Right lobe of liver (tissue), 6 donors: ENCODE measurements around the gene ERI3. TPM values are rescaled to one million over a fixed set of nuclear protein-coding genes. Genes with fewer than 3 reads are reported as not detected.

Experiments
- ATAC-seq, 4 donors: fragments of 200-7000 bp; cut with Tn5 transposase; one replicate each; pipeline ENCODE4 v1.9.1; 2020; ENCODE audit warnings: mild to moderate bottlenecking in 4 of 4, moderate library complexity in 4 of 4
- DNase-seq, 3 donors: peaks; one replicate each; pipeline ENCODE4 v3.0.0-alpha.2; 2020
- H3K27ac ChIP-seq, 3 donors: fragments of 200-600 bp; one replicate each; pipeline ENCODE4 v1.8.0; 2022
- H3K27me3 ChIP-seq, 2 donors: fragments of 200-600 bp; one replicate each; pipeline ENCODE4 v1.8.0; 2022
- H3K36me3 ChIP-seq, 4 donors: fragments of 200-600 bp; sonication (generic) in 1 of 4; one replicate each; pipeline versions ENCODE4 v1.5.1 to v1.8.0; 2017 to 2022; ENCODE audit warnings: control low read depth in 1 of 4
- H3K4me1 ChIP-seq, 4 donors: fragments of 200-600 bp; sonication (generic) in 1 of 4; one replicate each; pipeline versions ENCODE4 v1.5.1 to v1.8.0; 2017 to 2022; ENCODE audit warnings: control low read depth in 1 of 4
- H3K4me3 ChIP-seq, 3 donors: fragments of 200-600 bp; one replicate each; pipeline ENCODE4 v1.8.0; 2022
- H3K9me3 ChIP-seq, 4 donors: fragments of 200-600 bp; sonication (generic) in 1 of 4; one replicate each; pipeline versions ENCODE4 v1.5.1 to v1.8.0; 2017 to 2022; ENCODE audit warnings: control low read depth in 1 of 4
- POLR2A ChIP-seq: fragments of 450-650 bp; IDR thresholded peaks from one replicate; pipeline ENCODE4 v1.6.1; 2017; ENCODE audit warnings: antibody characterized with exemption, mild to moderate bottlenecking
- WGBS: methylation state at CpG from one replicate; pipeline ENCODE4 v1.1.6; 2018; ENCODE audit warnings: low coverage, low lambda C conversion rate; ENCODE audit not compliant: insufficient coverage; ENCODE audit errors: missing lambda C conversion rate; 5-methylcytosine and 5-hydroxymethylcytosine counted together
- intact Hi-C, 2 donors: fragments of 100-400 bp; cut with DNase I; formaldehyde crosslinking; loops; one replicate each; pipeline versions ENCODE4 v1.11.2 to v1.14.1; 2022
- total RNA-seq, 6 experiments: library from RNA; depleted of rRNA in 2 of 6; stranded (reverse); fragments of >200 nt in 2 of 6; fragmentation: NEBNext Ultra II Directional in 3 of 6; extraction: Animal tissue kit (Norgen Biotek cat#: 25700) in 3 of 6; gene quantifications; one replicate each; pipeline versions ENCODE4 v1.1.0 to v1.2.4, GENCODE V29; 2016 to 2023
- TF ChIP-seq, protein P1 (sequence below), 4 donors: fragments of 200-600 bp in 3 of 4; fragments of 450-650 bp in 1 of 4; IDR thresholded peaks; one replicate each; pipeline versions ENCODE4 v1.5.1 to v1.8.0; 2016 to 2022; ENCODE audit warnings: antibody characterized with exemption in 4 of 4, mild to moderate bottlenecking in 2 of 4
- donor health status: DM: no; HTN: yes; CAD: no.
- donor health status: DM: no; HTN: no; CAD: no.
- donor health status: DM: no; HTN: no; CAD: no.
- donor health status: DM: no; HTN: yes; CAD: no.
- donor health status: DM: no; HTN: yes; CAD: no.

ERI3 gene
- total RNA-seq, 6 experiments from 2014 or later: 20.6 to 30.6 (median 23.8) TPM

DNA sequence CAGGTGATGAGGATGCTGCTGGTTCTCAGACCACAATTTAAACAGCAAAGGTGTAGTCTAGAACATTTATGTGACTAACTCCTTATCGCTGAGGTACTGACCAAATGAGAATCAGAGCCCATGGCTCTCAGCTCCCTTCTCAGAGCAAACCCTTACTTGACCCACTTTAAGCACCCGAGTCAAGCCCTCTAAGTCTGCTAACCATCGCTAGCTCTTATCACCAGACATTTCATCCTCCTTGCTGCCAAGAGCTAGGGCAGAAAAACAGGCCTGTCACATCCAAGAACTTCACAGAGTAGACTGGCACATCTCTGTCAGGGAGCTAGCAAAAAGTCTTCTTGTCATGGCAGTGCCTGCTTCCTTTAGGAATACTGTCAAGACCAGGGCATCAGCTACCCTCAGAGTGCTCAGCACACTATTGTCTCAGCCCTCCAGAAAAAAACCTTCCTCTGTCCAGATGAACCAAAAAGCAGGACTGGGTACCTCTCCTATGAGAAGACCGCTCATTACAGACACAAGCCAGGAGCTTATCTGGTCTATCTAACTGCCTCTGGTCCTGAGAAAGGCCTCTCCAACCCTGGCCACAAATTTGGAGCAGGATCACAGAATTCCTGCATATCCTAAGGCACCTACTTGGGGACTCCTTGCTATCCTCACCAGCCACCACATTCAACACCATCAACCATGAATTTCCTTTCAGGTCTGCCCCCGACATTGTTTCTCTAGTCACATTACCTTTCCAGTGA is 26.2 kb downstream of the ERI3 start:
- WGBS: 68% methylated on average over 3 of the region's 5 CpGs
- H3K9me3 ChIP-seq: no peaks in the 10 kb centered on the region
- no peak overlapping the region for H3K27ac ChIP-seq
- H3K4me3 ChIP-seq: no peak overlapping the region
- H3K27me3 ChIP-seq: no peaks in the 10 kb centered on the region
- H3K36me3 ChIP-seq: no peaks in the 10 kb centered on the region
- DNase-seq (no peak), ATAC-seq (no peak)
- intact Hi-C loops: loop anchor here in 1 of 2 donors (10.0 kb wide), 1 partner anchor 104 kb away; no protein-coding TSS in a partner anchor
- TF ChIP-seq, protein P1, sequence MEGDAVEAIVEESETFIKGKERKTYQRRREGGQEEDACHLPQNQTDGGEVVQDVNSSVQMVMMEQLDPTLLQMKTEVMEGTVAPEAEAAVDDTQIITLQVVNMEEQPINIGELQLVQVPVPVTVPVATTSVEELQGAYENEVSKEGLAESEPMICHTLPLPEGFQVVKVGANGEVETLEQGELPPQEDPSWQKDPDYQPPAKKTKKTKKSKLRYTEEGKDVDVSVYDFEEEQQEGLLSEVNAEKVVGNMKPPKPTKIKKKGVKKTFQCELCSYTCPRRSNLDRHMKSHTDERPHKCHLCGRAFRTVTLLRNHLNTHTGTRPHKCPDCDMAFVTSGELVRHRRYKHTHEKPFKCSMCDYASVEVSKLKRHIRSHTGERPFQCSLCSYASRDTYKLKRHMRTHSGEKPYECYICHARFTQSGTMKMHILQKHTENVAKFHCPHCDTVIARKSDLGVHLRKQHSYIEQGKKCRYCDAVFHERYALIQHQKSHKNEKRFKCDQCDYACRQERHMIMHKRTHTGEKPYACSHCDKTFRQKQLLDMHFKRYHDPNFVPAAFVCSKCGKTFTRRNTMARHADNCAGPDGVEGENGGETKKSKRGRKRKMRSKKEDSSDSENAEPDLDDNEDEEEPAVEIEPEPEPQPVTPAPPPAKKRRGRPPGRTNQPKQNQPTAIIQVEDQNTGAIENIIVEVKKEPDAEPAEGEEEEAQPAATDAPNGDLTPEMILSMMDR (IDR thresholded peaks at IDR 0.05): no peak
- TF ChIP-seq POLR2A: no peak
- peaks cover 0 to 14% (median 9%) of the 10 kb centered on the region in 4 donors for H3K4me1 ChIP-seq

DNA sequence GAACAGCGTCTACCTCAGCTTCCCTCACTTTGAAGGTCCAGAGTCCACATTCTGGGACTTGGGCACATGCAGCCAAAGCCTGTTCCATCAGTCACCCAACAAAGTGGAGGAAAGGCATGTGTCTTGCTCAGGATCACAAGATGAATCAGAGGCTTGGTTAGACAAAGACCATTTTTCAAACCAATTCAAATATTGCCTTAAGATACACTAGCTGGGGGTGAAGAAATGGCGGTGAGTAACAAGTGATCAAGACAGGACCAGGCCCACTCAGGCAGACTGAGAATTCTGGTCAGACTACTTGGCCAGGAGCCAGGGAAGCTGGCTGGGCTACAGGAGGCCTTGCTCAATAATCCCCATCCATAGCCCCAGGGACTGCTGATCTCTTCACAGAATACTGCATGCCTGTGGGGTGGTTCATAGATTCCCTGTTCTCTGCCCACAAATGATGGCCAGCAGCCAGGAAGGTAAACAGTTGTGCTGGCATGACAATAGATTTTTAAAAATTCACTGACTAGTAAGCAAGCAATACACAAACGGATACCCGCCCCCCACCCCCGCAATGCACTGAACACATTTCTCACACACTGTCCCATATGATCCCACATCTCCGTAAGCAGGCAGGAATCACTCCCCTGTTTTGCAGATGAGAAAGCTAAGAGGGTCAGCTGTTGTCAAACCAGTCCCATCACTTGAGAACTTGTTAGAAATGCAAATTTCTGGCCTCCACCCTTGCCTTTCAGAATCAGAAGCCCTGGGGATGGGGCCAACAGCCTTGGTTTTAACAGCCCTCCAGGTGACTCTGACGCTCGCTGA is 27.2 kb downstream of the ERI3 start:
- Histone ChIP-seq H3K9me3 (no peaks in the 10 kb centered on the region), H3K4me1 (peaks cover 0 to 14% (median 9%) of the 10 kb centered on the region in 4 donors), H3K27ac (no peak overlapping the region), H3K4me3 (no peak overlapping the region), H3K36me3 (no peaks in the 10 kb centered on the region), H3K27me3 (no peaks in the 10 kb centered on the region)
- TF ChIP-seq, protein P1 (IDR thresholded peaks at IDR 0.05): no peak
- TF ChIP-seq POLR2A: no peak
- 29% methylated on average over 7 of the region's 8 CpGs for WGBS
- peak; percentile 84 to 86 (median 86) for DNase-seq
- intact Hi-C loops: loop anchor here in 1 of 2 donors (10.0 kb wide), 1 partner anchor 103 kb away; no protein-coding TSS in a partner anchor
- peak; percentile 92 to 97 (median 96) for ATAC-seq

DNA sequence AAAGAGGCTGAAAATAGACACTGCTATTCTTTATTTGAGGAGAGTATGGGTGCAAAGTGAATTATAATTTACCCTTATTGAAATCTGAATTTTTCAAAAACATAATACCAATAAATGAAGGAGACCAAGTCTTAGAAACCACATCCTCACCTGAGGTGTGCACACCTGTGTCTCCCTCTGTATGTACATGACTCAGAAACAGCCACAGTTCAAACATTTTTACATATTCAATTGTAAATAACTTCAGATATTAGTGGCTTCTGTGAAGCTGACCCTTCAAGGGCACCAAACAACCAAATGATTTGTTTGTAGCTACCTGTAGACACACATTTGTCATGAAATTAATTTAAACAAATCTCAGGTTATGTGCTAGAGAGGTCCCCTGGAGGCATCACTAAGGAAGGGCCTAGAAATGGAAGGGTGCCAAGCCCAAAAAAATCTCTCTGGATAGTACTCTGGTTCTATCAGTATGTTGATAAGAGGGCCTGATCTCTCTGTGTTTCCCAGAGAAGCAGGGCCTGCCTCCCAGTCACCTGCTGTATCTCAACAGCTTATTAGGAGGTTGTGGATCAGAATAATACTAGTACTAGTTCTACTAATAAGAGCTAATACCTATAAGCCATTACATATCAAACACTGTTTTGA is 28.1 kb downstream of the ERI3 start:
- H3K36me3 ChIP-seq: no peaks in the 10 kb centered on the region
- H3K9me3 ChIP-seq: no peaks in the 10 kb centered on the region
- no peak overlapping the region for H3K4me3 ChIP-seq
- no peak for TF ChIP-seq POLR2A
- TF ChIP-seq, protein P1 (IDR thresholded peaks at IDR 0.05): no peak
- DNase-seq: no peak
- H3K27me3 ChIP-seq: no peaks in the 10 kb centered on the region
- peaks cover 0 to 14% (median 9%) of the 10 kb centered on the region in 4 donors for H3K4me1 ChIP-seq
- intact Hi-C loops: loop anchor here in 1 of 2 donors (10.0 kb wide), 1 partner anchor 102 kb away; no protein-coding TSS in a partner anchor
- no peak overlapping the region for H3K27ac ChIP-seq
- no peak for ATAC-seq

DNA sequence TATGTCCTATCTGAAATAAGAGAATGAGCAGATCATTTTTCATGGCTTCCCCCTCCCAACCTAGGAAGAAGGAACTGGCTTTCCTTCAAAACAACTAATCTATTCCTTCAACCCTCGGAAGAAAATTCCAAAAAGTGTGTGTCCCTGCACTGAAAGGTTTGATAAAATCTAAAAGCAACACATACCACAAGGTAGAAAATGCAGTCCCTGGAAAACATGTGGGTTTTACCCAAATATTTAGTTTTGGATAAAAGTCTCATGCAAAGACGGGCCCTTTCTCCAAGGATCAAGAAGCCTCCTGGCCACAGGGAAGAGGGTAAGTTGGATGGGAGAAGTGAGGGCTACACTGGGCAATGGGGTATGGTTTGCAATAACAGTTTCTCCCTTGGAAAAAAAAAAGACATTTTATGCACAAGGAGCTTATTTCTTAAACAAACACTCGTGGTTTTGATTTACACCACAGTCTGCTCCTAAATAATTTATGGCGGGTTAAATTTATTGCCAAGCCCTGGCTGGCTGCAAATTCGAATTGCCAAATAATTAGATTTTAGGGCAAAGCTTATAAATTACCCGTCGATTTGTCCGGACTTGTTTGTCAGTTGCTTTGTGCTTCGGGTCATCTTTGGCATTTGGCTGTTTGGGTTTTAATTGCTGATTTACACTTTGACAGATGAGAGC is 28.9 kb downstream of the ERI3 start:
- no peak for TF ChIP-seq POLR2A
- TF ChIP-seq, protein P1 (IDR thresholded peaks at IDR 0.05): no peak
- H3K4me1 ChIP-seq: peaks cover 0 to 14% (median 9%) of the 10 kb centered on the region in 4 donors
- whole genome bisulfite sequencing: 93% methylated on average over 9 of the region's 9 CpGs
- no peak for DNase-seq
- no peak overlapping the region for H3K27ac ChIP-seq
- no peak for ATAC-seq
- no peaks in the 10 kb centered on the region for H3K27me3 ChIP-seq
- no peaks in the 10 kb centered on the region for H3K36me3 ChIP-seq
- H3K9me3 ChIP-seq: no peaks in the 10 kb centered on the region
- intact Hi-C loops: loop anchor here in 1 of 2 donors (10.0 kb wide), 1 partner anchor 101 kb away; no protein-coding TSS in a partner anchor
- H3K4me3 ChIP-seq: no peak overlapping the region
